Activated CD4-positive, alpha-beta T cell treated with anti-CD3 and anti-CD28 coated beads, Interleukin-2, Interleukin-4, amounts not matched to agents 100 ng/mL and 50 ng/mL, durations not matched to agents 16 hours and 8 hours (primary cell): ENCODE results near the gene ABL2.
"Not testable (repeated sequence)": the region's sequence is repeated elsewhere in the genome, so short reads cannot be mapped to it uniquely, and the experiment has no call there.

ENCODE experiments used
- DNase-seq: peaks from one replicate; pipeline ENCODE4 v3.0.0-alpha.2; 2020; ENCODE audit warnings: low spot score

The ABL2 gene

DNA sequence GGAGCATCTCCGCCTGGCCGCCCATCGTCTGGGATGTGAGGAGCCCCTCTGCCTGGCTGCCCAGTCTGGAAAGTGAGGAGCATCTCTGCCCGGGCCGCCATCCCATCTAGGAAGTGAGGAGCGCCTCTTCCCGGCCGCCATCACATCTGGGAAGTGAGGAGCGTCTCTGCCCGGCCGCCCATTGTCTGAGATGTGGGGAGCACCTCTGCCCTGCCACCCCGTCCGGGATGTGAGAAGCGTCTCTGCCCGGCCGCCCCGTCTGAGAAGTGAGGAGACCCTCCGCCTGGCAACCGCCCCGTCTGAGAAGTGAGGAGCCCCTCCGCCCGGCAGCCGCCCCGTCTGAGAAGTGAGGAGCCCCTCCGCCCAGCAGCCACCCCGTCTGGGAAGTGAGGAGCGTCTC, 94.3 kb downstream of the ABL2 start:
- DNase-seq: not testable (repeated sequence)

DNA sequence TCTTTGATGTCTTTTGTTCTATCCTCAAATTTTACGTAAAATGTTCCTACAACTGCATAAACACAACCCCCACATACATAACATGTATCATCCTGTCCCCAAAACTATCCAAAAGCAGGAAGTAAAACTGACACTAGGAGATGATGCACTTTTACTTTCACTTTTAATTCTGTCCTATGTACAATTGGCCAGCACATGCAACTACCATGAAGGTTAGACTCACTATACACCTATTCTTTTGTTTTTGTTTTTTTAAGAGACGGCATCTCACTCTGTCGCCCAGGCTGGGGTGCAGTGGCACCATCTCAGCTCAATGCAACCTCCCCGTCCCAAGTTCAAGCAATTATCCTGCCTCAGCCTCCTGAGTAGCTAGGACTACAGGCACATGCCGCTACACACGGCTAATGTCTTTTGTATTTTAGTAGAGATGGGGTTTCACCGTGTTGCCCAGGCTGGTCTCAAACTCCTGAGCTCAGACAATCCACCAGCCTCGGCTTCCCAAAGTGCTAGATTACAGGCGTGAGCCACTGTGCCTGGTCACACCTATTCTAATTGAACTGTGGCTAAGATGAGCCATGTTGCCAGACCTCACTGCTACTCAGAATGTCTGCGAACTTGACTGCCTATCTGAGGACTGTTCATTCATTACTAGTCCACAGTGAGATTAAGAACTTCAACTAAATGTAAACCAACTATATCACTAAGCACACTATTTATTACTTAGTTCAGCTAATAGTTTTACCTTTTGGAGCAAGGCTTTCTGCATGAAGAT, 99.6 kb downstream of the ABL2 start:
- peak; percentile 64 for DNase-seq

DNA sequence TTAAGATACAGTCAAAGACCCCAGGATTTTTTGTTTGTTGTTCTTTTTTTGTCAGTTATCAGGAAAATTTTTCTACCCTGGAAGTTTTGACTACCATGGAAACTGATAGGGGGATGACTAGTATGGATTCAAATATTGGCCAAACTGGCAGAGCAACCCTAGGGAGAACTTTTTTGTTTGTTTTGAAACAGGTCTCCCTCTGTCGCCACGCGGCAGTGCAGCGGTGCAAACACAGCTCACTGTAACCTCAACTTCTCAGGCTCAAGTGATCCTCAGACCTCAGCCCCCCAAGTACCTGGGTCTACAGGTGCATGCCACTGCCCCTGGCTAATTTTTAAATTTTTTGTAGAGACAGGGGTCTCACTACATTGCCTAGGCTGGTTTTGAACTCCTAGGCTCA, 101.0 kb downstream of the ABL2 start:
- no peak for DNase-seq

DNA sequence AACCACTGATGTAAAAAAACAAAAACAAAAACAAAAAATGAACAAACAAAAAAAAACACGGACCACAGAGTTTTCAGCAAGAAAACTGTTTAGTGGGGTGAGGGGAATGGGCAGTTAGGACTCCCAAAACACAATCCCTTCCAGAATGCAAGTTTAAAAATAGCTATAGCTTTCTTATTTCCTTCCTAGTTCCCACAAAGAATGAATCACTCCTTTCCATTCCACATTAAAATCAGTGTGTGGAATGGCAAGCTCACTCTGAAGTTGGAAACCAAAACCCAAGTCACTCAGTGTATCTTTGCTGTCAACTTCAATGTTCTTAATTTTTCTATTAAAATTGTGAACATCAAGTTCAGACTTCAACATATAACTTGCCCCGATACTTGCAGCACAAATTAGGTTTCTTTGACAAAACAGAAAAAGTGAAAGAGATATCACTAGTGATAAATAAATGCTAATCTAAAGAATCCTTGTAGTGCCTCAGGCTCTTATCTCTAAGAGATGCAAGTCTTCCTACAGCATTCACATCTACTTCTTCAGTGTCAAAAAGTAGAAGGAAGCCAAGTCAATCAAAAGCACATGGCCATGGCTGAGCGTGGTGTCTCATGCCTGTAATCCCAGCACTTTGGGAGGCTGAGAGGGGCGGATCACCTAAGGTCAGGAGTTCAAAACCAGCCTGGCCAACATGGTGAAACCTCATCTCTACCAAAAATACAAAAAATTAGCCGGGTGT, 102.1 kb downstream of the ABL2 start:
- DNase-seq: no peak

DNA sequence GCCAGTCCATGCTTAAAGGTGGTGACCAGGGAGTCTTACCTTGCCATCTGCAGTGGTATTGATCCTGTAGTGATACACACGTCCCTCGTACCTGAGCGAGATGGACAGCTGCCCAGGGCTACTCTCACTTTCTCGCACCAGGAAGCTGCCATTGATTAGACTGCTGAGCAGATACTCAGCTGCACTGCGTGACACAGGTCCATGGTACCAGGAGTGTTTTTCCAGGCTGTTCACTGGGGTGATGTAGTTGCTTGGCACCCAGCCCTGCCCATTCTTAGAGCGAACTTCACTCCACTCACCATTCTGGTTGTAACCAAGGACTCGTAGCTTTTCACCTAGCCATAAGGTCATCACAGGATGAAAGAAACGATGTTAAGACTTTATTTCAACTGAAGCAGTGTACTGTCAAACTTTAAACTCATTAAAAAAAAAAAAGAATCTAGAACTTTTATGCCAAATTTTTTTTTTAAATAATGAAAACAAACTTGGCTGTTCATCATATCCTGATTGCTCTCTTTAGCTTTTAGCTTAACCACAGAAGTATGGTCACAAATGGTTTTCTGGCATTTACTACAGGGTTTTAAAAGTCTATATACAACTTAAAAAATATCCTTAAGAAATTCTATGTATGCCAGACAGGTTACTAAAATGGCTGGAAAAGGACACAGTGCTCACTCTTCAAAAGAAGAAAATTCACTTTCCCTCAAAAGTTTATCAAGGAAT, 103.0 kb downstream of the ABL2 start:
- DNase-seq: no peak

- DNase-seq: no peak
Measured at GRCh38 chr1:179124873-179125272, 104.6 kb downstream of the ABL2 start.

DNA sequence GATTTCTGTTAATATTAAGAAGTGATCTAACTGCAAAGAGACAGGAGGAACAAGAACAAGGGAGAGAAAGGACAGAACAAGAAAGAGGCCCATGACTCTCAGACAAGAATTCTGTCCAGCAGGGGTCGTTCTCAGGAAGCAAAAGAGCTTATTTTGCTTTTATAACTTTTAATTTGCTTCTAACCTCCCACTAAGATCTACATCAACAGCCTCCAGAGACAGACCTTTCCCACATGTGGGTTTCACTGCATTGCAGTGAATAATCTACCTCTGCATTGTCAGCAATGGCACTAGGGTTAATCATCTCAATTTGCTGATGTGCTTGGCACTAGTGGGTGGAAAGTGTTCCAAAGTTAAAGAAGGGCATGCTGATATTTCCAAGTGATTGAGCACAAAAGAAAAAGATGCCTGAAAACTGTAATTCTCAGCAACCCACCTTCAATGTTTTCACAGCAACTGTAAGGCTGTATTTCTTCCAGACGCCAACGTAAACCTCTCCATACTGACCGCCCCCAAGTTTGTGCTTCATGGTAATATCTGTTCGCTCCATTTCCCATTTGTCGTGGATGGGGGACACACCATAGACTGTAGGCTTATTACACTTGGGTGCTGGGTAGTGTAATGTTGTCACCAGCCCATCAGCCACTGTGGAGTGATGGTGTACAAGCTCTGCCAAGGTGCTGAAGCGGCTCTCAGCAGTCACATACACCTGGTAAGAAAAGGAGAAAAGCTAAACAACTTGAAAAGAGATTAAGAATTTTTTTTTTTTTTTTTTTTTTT, 108.1 kb downstream of the ABL2 start:
- peak; percentile 27 for DNase-seq

- DNase-seq: no peak
Measured at GRCh38 chr1:179120736-179121135, 108.7 kb downstream of the ABL2 start.

GRCh38 chr1:179119513-179119912, 110.0 kb downstream of the ABL2 start:
- DNase-seq: no peak

- no peak for DNase-seq
Measured at GRCh38 chr1:179115181-179115580, 114.3 kb downstream of the ABL2 start.

GRCh38 chr1:179108644-179109043, 120.8 kb downstream of the ABL2 start:
- no peak for DNase-seq

DNA sequence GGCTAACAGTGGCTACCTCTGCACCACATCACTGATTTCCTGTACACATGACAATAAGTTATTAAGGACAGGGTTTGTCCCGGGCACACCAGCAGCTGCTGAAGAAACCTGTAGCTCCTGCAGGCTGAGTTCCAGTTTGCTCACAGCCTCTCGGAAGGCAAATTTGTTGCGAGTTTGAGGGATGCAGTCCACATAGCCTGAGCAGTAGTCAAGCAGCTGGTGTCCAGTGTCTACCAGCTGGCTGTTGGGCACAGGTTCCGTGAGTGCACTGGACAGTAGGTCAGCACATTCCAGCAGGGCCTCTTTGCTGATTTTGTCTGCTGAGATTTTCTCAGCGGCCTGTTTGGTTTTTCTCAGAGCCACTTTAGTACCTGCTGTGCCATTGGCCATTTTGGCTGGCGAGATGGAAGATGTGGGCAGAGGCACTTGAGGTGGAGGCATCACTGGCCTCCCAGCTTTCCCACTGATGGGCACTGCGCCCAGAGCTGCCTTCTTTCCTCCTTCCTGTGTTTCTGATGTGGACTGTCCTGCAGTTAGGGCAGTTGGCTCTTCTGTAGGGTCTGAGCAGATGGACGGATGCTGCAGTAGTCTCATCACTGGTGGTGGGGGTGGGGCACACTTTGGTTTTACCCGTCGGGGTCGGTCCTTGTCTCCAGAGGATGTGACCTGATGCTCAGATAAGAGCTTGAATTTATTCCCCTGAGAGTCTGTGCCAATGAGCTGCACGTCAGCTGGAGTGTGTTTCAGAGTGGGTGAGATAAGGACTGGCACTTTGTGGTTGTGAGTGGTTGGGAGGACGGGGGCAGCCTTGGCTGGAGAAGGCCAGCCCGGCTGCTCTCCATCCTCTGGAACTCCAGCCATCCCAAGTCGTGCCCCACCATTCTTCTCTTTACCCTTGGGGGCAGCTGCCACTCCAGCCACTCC, 121.5 kb downstream of the ABL2 start:
- no peak for DNase-seq

DNA sequence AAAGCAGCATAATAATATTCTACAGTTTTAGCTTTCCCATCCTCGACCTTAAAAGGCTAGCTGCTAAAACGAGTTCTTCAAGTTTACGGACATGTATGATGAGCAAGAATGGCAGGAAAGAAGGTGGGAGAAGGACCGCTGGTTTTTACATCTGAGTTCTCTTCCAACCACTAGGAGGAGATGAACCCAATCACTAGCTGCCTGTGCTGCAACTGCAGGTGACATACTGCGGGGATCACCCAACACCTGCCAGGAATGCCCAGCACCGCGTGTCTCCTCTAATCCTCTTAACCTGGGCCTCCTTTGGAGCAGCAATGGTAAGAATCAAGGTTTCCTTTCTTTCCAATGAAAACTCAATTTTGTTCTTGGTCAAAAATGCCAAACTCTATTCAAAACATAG, 124.1 kb downstream of the ABL2 start:
- no peak for DNase-seq

- no peak for DNase-seq
Measured at GRCh38 chr1:179104611-179105250, 124.7 kb downstream of the ABL2 start.

- DNase-seq: no peak
Measured at GRCh38 chr1:179103999-179104398, 125.5 kb downstream of the ABL2 start.

DNA sequence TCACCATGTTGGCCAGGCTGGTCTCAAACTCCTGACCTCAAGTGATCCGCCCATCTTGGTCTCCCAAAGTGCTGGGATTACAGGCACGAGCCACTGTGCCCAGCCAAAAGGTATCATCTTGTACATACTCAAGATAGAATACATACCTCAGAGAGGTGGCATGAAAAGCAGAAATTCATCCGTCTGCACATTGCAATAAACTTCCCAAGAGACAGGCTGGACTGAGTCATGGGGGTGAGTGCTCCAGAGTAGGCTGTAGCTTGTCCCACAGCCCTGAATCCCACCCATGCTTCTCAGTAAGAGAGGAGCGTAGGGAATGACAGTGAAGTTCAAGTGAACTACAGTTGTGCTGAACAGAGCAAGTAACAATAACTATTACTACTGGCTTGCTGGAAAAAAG, 127.9 kb downstream of the ABL2 start:
- no peak for DNase-seq

DNA sequence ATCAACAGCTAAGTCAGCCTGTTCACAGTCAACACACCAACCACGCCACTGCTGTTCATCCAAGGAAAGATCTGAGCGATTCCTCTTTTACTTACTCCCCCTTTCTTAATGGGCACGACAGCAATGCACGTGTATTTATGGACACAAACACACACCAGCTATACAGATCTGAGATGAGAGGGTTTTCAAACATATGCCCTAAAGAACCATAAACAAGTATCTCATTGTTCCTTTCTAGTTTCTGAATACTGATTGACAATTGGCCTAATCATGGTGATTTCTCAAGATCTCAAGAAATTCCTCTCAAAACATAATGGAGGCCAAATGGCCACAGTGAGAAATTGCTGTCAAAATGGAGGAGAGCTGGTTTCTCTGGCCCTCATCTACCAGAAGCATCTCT, 129.6 kb downstream of the ABL2 start:
- no peak for DNase-seq

DNA sequence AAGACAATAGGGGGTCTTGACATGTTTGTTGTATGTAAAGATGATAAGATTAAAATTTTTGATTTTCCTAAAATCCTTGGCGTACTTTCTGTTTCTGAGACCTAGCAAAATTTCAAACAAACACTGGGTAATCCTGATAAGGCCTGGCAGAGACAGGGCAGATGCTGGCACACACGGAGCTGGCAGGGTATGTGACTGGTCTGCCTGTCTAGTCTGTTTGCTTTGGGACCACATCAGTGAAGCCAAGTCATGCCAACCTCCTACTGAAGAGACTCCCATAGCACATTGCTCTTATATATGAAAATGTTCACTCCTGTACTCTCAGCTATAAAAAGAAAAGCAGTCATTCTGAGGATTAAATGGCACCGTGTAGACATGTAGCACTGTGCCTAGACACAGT, 133.6 kb downstream of the ABL2 start:
- no peak for DNase-seq

DNA sequence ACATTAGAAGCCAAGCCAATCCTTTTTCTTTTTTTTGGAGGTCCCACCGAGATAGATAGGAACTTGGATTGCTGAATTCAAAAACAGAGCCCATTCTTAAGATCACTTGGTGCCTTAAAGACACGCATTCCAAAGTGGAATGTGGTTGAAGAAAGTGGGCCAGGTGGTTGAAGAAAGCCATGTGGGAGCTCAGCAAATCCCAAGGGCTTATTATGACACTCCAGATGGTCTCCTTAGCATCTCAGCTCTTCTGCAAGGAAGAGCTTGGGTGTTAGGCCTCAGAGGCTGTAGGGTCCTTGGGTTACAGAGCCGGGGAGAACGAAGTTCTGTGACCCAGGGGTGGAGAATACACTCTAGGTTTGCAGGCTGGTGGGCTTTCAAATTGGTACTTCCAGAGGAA, 134.1 kb downstream of the ABL2 start:
- DNase-seq: no peak

DNA sequence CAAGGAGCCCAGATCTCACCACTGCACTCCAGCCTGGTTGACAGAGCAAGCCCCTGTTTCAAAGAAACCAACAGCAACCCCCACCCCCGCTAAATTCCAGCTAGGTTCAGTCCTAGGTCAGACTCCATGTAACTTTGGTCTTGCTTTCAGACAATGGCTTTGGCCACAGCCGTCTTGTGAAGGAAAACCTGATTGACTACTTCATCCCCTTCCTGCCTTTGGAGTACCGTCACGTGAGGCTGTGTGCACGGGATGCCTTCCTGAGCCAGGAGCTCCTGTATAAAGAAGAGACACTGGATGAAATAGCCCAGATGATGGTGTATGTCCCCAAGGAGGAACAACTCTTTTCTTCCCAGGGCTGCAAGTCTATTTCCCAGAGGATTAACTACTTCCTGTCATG, 134.7 kb downstream of the ABL2 start:
- no peak for DNase-seq
